Suprapubic skin (tissue), 4 donors: ENCODE measurements around the gene DHX8.

Experiments
- CTCF ChIP-seq, 2 donors: fragments of 200-600 bp in 1 of 2; fragments of 450-650 bp in 1 of 2; sonication (generic) in 1 of 2; IDR thresholded peaks; one replicate each; pipeline ENCODE4 v1.5.1; 2016 to 2019; ENCODE audit warnings: antibody characterized with exemption in 2 of 2, mild to moderate bottlenecking in 1 of 2, moderate library complexity in 1 of 2
- EP300 ChIP-seq: sonication (generic); formaldehyde crosslinking; IDR thresholded peaks from one replicate; pipeline ENCODE4 v1.6.1; 2017; ENCODE audit warnings: antibody characterized with exemption
- POLR2A ChIP-seq, 2 donors: fragments of 450-650 bp; IDR thresholded peaks; one replicate each; pipeline ENCODE4 v1.6.1; 2017; ENCODE audit warnings: antibody characterized with exemption in 2 of 2, mild to moderate bottlenecking in 2 of 2, moderate library complexity in 2 of 2
- POLR2AphosphoS5 ChIP-seq, 3 donors: sonication (generic); formaldehyde crosslinking; IDR thresholded peaks; one replicate each; pipeline ENCODE4 v1.6.1; 2017; ENCODE audit warnings: antibody characterized with exemption in 3 of 3

- TF ChIP-seq CTCF (IDR thresholded peaks at IDR 0.05) (no peak), POLR2A (IDR thresholded peaks at IDR 0.05) (no peak), POLR2AphosphoS5 (IDR thresholded peaks at IDR 0.05) (no peak), EP300 (no peak)
Observed at GRCh38 chr17:43533699-43534098, 49.9 kb downstream of the DHX8 start.
